ENCODE results near the gene TXNDC2. TPM values are rescaled to one million over a fixed set of nuclear protein-coding genes. Genes with fewer than 3 reads are reported as not detected.
A peak's percentile ranks its signal among the peaks of the same experiment; 100 is the strongest.

TXNDC2 gene
- total RNA-seq, 3 donors from 2014 or later (not counting 1 experiment from before 2014, with no cell fraction given): not detected

DNA sequence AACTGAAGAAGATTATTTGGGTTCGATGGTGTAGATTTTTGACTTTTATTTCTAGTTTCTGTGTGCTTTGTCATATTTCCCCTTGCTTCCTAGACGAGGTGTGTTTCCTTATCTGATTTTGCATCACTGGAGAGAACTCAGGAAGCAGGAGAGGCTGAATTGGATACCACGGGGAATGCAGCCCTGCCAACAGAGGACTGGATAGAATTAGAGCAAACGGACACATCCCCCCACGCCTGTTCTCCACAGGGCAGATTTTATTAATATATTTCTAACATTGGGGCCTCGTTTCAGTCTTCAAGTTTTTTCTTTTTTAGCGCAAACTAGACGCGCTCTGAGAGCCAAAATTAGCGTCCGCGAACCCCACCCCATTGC lies 27.4 kb downstream of the TXNDC2 start:
- DNase-seq (no peak), ATAC-seq (no peak)
- Mint-ChIP-seq H3K27ac (peak overlapping the region; percentile 86 to 91), H3K36me3 (no peaks in the 10 kb centered on the region), H3K4me1 (peaks cover 26 to 27% of the 10 kb centered on the region in 2 donors), H3K27me3 (ENCODE audit: low read depth in 2 of 2) (peaks cover 7 to 25% of the 10 kb centered on the region in 2 donors), H3K4me3 (peak overlapping the region; percentile 87), H3K9me3 (no peaks in the 10 kb centered on the region)
- Histone ChIP-seq H3K27me3 (ENCODE audit: control insufficient read depth, insufficient read depth, low read length) (no peaks in the 10 kb centered on the region), H3K9me3 (ENCODE audit: control insufficient read depth, insufficient read depth, low read length) (peaks cover 2% of the 10 kb centered on the region), H3K27ac (ENCODE audit: low read length) (peak overlapping the region; percentile 96), H3K4me1 (ENCODE audit: control insufficient read depth, insufficient read depth, low read length) (peaks cover 8% of the 10 kb centered on the region), H3K36me3 (ENCODE audit: control insufficient read depth, insufficient read depth, low read length) (no peaks in the 10 kb centered on the region), H3K4me3 (ENCODE audit: low read length) (peak overlapping the region; percentile 88)
- WGBS (ENCODE audit: insufficient coverage): 11% methylated on average over 12 of the region's 12 CpGs
- intact Hi-C loops (cut with micrococcal nuclease): loop anchor here (5.0 to 10.0 kb wide), 6 partner anchors 298 to 1994 kb away; partner anchors contain the start of genes MPPE1, NAPG, NDUFV2 and PPP4R1
- TF ChIP-seq, protein P1, sequence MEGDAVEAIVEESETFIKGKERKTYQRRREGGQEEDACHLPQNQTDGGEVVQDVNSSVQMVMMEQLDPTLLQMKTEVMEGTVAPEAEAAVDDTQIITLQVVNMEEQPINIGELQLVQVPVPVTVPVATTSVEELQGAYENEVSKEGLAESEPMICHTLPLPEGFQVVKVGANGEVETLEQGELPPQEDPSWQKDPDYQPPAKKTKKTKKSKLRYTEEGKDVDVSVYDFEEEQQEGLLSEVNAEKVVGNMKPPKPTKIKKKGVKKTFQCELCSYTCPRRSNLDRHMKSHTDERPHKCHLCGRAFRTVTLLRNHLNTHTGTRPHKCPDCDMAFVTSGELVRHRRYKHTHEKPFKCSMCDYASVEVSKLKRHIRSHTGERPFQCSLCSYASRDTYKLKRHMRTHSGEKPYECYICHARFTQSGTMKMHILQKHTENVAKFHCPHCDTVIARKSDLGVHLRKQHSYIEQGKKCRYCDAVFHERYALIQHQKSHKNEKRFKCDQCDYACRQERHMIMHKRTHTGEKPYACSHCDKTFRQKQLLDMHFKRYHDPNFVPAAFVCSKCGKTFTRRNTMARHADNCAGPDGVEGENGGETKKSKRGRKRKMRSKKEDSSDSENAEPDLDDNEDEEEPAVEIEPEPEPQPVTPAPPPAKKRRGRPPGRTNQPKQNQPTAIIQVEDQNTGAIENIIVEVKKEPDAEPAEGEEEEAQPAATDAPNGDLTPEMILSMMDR (IDR thresholded peaks at IDR 0.05): no peak

DNA sequence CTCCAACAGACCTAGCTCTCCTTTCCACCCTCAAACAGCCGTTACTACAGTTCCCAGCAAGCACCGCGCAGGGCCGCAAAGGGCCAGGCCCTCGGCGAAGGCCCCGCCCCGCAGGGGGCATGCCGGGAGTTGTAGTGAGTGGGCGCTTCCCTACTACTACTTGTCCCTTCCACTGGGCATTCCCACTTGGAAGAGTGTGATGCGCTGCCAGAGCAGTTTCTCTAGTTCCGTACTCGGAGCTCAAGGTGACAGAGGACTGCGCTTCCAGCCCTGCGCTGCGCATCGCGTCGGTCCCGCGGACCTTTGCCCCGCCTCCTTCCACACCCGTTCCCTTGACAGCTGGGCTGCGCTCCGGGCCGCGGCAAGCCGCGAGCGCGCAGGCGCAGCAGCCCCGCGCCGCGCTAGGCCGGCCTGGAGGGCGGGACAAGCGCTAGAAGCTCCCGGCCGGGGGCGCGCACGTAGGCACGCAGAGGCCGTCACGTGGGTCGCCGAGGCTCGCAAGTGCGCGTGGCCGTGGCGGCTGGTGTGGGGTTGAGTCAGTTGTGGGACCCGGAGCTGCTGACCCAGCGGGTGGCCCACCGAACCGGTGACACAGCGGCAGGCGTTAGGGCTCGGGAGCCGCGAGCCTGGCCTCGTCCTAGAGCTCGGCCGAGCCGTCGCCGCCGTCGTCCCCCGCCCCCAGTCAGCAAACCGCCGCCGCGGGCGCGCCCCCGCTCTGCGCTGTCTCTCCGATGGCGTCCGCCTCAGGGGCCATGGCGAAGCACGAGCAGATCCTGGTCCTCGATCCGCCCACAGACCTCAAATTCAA lies 28.0 kb downstream of the TXNDC2 start, which contains the start of gene VAPA:
Gene VAPA, plus strand, starts transcription at position 491 of the 808 bp plus-strand sequence. Its CDS starts 241 bp downstream, at position 732.
- TF ChIP-seq, protein P1 (IDR thresholded peaks at IDR 0.05): no peak
- Mint-ChIP-seq H3K4me1 (peaks cover 26 to 27% of the 10 kb centered on the region in 2 donors), H3K9me3 (no peaks in the 10 kb centered on the region), H3K36me3 (no peaks in the 10 kb centered on the region), H3K27ac (peak within 1 kb of the TSS; percentile 91), H3K27me3 (ENCODE audit: low read depth in 2 of 2) (peaks cover 7 to 20% of the 10 kb centered on the region in 2 donors), H3K4me3 (peak within 1 kb of the TSS; percentile 90)
- Histone ChIP-seq H3K4me1 (ENCODE audit: control insufficient read depth, insufficient read depth, low read length) (peaks cover 8% of the 10 kb centered on the region), H3K36me3 (ENCODE audit: control insufficient read depth, insufficient read depth, low read length) (no peaks in the 10 kb centered on the region), H3K4me3 (ENCODE audit: low read length) (peak within 1 kb of the TSS; percentile 88), H3K27me3 (ENCODE audit: control insufficient read depth, insufficient read depth, low read length) (no peaks in the 10 kb centered on the region), H3K9me3 (ENCODE audit: control insufficient read depth, insufficient read depth, low read length) (peaks cover 2% of the 10 kb centered on the region), H3K27ac (ENCODE audit: low read length) (peak within 1 kb of the TSS; percentile 96)
- ATAC-seq (peak; percentile 83 to 94 (median 84)), DNase-seq (peak; percentile 92 to 99)
- intact Hi-C loops (cut with micrococcal nuclease): loop anchor here (5.0 to 10.0 kb wide), 6 partner anchors 299 to 1994 kb away; partner anchors contain the start of genes MPPE1, NAPG, NDUFV2 and PPP4R1
- WGBS (ENCODE audit: insufficient coverage): under 1% methylated on average over 87 of the region's 87 CpGs

DNA sequence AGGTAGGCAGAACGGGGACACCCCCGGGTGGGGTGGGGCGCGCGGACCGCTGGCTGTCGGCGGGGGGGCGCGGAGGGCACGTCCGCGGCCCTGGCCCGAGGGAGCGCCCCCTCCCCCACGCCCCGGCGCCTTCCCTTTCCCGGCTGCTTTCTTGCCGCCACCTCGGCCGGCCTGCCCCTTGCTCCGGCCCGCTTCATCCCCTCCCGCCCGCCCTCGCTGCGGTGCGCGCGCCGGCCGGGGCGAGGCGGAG lies 28.5 kb downstream of the TXNDC2 start:
- Histone ChIP-seq H3K27ac (ENCODE audit: low read length) (peak overlapping the region; percentile 96), H3K4me3 (ENCODE audit: low read length) (peak overlapping the region; percentile 88), H3K9me3 (ENCODE audit: control insufficient read depth, insufficient read depth, low read length) (peaks cover 2% of the 10 kb centered on the region), H3K4me1 (ENCODE audit: control insufficient read depth, insufficient read depth, low read length) (peaks cover 12% of the 10 kb centered on the region), H3K36me3 (ENCODE audit: control insufficient read depth, insufficient read depth, low read length) (no peaks in the 10 kb centered on the region), H3K27me3 (ENCODE audit: control insufficient read depth, insufficient read depth, low read length) (no peaks in the 10 kb centered on the region)
- under 1% methylated on average over 35 of the region's 35 CpGs for WGBS (ENCODE audit: insufficient coverage)
- H3K9me3 Mint-ChIP-seq: no peaks in the 10 kb centered on the region
- TF ChIP-seq, protein P1 (IDR thresholded peaks at IDR 0.05): no peak
- intact Hi-C loops (cut with micrococcal nuclease): loop anchor here (5.0 to 10.0 kb wide), 6 partner anchors 299 to 1993 kb away; partner anchors contain the start of genes MPPE1, NAPG, NDUFV2 and PPP4R1
- H3K27ac Mint-ChIP-seq: peak overlapping the region; percentile 86 to 91
- peak overlapping the region; percentile 87 for H3K4me3 Mint-ChIP-seq
- peaks cover 26 to 27% of the 10 kb centered on the region in 2 donors for H3K4me1 Mint-ChIP-seq
- ATAC-seq (peak in 1 of 3 donors; percentile 4), DNase-seq (no peak)
- peaks cover 6 to 15% of the 10 kb centered on the region in 2 donors for H3K27me3 Mint-ChIP-seq (ENCODE audit: low read depth in 2 of 2)
- H3K36me3 Mint-ChIP-seq: no peaks in the 10 kb centered on the region
